Breast epithelium (tissue), 3 donors: ENCODE measurements around the gene MACROD2.

ENCODE experiments used
- POLR2AphosphoS5 ChIP-seq, 3 donors: sonication (generic); formaldehyde crosslinking; IDR thresholded peaks; one replicate each; pipeline ENCODE4 v1.6.1; 2017; ENCODE audit warnings: antibody characterized with exemption in 3 of 3
- TF ChIP-seq, protein P1 (sequence below), 3 donors: fragments of 450-650 bp; IDR thresholded peaks; one replicate each; pipeline ENCODE4 v1.5.1; 2016 to 2017; ENCODE audit warnings: antibody characterized with exemption in 3 of 3, mild to moderate bottlenecking in 3 of 3, moderate library complexity in 3 of 3

DNA sequence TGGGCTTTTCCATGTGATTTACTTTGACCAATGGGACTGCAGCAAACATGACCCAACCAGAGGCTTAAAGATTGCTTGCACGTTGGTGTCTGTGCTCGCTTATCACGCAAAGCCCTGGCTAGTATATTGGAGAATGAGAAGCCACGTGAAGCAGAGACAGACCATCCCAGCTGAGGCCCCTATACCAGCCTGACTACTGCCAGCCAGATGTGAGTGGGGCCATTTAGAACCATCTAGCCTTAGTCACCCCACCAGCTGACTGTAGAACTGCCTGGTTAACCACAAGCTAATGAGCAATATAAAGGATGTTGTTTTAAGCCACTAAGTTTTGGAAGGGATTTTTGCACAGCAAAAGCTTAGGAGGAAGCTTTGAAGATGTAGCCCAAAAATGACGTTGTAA lies 74.5 kb downstream of the MACROD2 start:
- TF ChIP-seq, protein P1, sequence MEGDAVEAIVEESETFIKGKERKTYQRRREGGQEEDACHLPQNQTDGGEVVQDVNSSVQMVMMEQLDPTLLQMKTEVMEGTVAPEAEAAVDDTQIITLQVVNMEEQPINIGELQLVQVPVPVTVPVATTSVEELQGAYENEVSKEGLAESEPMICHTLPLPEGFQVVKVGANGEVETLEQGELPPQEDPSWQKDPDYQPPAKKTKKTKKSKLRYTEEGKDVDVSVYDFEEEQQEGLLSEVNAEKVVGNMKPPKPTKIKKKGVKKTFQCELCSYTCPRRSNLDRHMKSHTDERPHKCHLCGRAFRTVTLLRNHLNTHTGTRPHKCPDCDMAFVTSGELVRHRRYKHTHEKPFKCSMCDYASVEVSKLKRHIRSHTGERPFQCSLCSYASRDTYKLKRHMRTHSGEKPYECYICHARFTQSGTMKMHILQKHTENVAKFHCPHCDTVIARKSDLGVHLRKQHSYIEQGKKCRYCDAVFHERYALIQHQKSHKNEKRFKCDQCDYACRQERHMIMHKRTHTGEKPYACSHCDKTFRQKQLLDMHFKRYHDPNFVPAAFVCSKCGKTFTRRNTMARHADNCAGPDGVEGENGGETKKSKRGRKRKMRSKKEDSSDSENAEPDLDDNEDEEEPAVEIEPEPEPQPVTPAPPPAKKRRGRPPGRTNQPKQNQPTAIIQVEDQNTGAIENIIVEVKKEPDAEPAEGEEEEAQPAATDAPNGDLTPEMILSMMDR (IDR thresholded peaks at IDR 0.05) = no peak
- TF ChIP-seq POLR2AphosphoS5 (IDR thresholded peaks at IDR 0.05) = no peak
